ENCODE measurements around the gene USP28.
A peak's percentile ranks its signal among the peaks of the same experiment; 100 is the strongest.

The USP28 gene

GRCh38 chr11:113877670-113878055 is 2.3 kb upstream of the USP28 start:
- DNase-seq (ENCODE audit: low read depth), result no peak

- no peak for DNase-seq (ENCODE audit: low read depth)
Observed at GRCh38 chr11:113876798-113877669, 1.7 kb upstream of the USP28 start.

- DNase-seq (ENCODE audit: low read depth), result no peak
Observed at GRCh38 chr11:113876074-113876797, 864 bp upstream of the USP28 start.

GRCh38 chr11:113874581-113875233 is 665 bp downstream of the USP28 start:
- DNase-seq (ENCODE audit: low read depth), result peak; percentile 30

DNA sequence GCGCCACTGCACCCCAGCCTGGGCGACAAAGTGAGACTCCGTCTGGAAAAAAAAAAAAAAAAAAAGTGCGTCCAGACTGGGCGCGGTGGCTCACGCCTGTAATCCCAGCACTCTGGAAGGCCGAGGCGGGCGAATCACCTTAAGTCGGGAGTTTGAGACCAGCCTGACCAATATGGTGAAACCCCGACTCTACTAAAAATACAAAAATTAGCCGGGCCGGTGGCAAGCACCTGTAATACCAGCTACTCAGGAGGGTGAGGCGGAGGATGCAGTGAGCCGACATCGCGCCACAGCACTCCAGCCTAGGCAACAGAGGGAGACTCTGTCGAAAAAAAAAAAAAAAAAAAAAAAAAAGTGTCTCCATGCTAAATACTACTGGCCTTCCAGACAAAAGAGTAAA is 1.3 kb downstream of the USP28 start:
- DNase-seq (ENCODE audit: low read depth), result no peak

DNA sequence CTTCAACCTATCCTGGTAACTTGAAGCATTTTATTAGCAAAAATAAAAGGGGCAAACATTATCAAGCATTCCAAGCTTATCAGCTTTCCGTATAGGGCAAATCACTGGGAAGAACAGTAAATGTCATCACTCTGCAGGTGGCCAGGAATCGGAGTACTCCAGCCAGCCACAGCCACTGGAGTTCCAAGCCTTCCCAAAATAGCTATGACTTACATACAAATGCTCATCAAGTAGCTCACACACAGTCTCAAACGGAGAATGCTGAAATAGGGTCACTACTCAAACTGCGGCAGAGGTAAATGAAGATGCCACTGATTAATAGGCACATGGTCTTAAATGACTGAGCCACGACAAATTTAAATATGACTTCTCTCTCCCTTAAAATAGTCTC is 2.1 kb downstream of the USP28 start:
- DNase-seq (ENCODE audit: low read depth), result peak; percentile 19

DNA sequence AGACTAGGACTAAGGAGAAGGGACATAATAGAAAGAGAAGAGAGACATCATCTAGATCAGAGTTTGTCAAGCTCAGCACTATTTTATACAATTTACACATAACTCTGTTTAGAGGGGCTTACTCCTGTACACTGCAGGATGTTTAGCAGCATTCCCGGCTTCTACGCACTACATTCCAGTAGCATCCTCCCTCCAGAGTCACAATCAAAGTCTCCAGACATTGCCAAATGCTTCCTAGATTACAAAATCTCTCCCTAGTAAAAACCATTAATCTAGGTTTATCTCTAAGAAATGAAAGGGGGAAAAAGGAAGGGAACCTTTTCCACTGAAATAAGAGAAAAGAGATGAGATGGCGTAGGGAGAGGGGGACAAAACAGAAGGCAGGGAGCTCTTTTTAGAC is 4.0 kb downstream of the USP28 start:
- no peak for DNase-seq (ENCODE audit: low read depth)

DNA sequence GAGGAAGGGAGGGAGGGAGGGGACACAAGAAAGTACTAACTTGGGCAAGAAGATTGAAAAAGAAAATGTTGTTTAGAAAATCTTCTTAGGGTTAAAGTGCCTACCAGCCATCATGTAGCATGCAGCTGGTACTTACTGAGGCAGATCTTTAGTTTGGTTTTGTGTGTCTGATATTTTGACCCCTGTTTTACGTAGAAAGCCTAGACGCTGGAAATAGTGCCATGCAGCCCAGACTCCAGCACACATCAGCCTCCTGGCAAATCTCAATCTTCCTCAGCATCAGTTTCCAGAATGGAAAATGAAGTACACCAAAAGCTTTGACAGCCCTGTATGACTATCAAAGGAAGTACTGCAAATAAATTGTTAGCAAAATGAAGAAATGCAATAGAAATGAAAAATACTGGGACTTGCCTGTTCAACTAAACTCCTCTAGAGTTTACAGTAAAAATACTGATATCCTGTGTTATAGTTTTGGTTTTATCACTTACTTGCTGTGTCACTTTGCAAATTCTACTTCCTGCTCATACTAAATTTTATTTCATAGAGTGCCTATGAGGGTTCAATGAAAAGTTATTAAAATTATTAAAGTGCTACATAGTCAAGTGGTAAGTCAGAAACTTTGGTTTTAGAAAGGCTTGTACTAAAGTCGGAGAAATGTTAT is 7.4 kb downstream of the USP28 start:
- no peak for DNase-seq (ENCODE audit: low read depth)

GRCh38 chr11:113865873-113866272 is 9.5 kb downstream of the USP28 start:
- DNase-seq (ENCODE audit: low read depth), result no peak

DNA sequence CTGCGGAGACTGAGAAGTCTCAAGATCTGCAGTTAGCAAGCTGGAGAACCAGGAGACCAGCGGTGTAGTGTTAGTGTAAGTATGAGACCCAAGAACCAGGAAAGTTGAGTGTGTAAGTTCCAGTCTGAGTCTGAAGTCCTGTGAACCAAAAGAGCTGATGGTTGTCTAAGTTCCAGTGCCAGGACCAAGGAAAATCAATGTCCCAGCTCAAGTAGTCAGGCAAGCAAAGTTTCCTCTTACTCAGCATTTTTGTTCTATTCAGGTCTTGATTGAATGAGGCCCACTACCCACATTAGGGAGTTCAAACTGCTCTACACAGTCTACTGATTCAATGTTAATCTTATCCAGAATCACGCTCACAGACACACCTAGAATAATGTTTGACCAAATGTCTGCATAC is 11.0 kb downstream of the USP28 start:
- DNase-seq (ENCODE audit: low read depth), result no peak

DNA sequence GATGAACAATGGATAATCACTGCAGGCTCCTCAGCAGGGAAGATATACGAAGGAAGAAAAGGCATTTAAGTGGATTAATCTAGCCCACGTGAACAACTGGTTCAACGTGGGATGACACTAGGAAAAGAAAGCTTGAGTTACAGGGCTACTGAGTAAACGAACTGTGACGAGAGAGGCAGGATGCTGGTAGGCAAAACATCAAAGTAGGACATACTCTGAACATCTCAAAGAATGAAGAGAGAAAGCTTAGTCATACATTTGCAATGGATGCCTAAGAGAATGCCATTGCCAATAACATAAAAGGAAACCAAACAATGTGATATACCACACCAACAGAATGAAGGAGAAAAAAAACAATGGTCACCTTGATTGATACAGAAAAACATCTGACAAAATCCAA is 12.9 kb downstream of the USP28 start:
- DNase-seq (ENCODE audit: low read depth), result peak; percentile 50

GRCh38 chr11:113859665-113860064 is 15.7 kb downstream of the USP28 start:
- DNase-seq (ENCODE audit: low read depth), result no peak

- DNase-seq (ENCODE audit: low read depth), result no peak
Observed at GRCh38 chr11:113856966-113857759, 18.2 kb downstream of the USP28 start.

GRCh38 chr11:113855803-113856202 is 19.6 kb downstream of the USP28 start:
- DNase-seq (ENCODE audit: low read depth), result no peak

DNA sequence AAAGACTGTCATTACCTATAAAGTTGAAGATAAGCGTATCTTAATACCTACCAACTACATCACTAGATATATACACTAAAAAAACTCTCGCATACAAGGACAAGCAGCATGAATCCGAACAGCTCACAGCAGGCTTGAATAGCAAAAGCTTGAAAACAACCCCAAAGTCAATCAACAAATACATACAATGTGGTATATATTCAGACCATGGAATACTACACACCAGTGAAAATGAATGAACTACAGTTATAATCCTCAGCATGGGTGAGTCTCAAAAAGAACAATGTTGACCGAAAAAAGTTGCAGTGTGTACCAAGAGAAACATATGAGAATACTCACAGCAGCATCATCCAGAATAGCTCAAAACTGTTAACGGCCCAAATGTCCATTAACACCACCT is 25.2 kb downstream of the USP28 start:
- no peak for DNase-seq (ENCODE audit: low read depth)

- DNase-seq (ENCODE audit: low read depth), result no peak
Observed at GRCh38 chr11:113849713-113850112, 25.7 kb downstream of the USP28 start.

DNA sequence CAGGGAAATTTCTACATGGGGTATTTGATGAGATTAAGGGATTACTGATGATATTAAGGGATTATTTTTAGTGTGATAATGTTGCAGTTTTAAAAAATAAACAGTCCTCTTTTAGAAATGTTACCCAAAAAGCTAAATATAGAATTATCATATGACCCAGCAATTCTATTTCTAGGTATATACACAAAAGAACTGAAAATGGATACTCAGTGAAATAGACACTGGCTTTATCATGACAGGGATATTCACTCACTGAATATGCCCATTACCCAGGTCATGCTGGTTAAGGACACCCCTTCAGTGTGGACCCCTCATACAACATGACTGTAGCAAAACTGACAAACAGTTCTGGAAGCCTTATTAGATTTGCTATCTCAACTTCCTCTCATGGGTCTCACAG is 27.8 kb downstream of the USP28 start:
- no peak for DNase-seq (ENCODE audit: low read depth)

DNA sequence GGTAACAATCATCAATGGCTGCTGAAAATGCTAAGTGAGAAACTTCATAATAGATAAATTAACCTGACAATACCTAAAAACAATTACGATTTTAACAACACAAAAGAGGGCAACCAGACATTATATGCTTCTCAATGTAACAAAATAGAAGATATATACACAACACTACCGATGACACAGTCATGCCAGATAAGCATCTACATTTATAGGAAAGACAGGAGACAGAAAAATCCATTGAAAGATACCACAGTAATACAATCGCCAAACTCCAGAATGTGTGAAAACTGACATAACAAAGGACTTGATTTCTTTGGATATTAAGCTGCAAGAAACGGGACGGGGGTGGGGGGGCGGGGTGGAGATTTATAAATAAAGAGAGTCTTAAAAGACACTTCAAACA is 28.3 kb downstream of the USP28 start:
- no peak for DNase-seq (ENCODE audit: low read depth)

GRCh38 chr11:113841691-113842090 is 33.7 kb downstream of the USP28 start:
- DNase-seq (ENCODE audit: low read depth), result no peak

- DNase-seq (ENCODE audit: low read depth), result no peak
Observed at GRCh38 chr11:113840932-113841664, 34.3 kb downstream of the USP28 start.

GRCh38 chr11:113839842-113840241 is 35.5 kb downstream of the USP28 start:
- DNase-seq (ENCODE audit: low read depth), result no peak
